HFFc6 (cell line): ENCODE results near the gene SPP1. TPM values are rescaled to one million over a fixed set of nuclear protein-coding genes. Genes with fewer than 3 reads are reported as not detected.

ENCODE experiments used
- DNase-seq: peaks from one replicate; pipeline ENCODE4 v3.0.0-alpha.2; 2018
- H3K27ac Mint-ChIP-seq: 2 replicates; pipeline ENCODE4 v1.8.0; 2020; ENCODE audit warnings: mild to moderate bottlenecking, mixed read lengths
- H3K27me3 Mint-ChIP-seq: 2 replicates; pipeline ENCODE4 v1.8.0; 2021; ENCODE audit warnings: mild to moderate bottlenecking, moderate library complexity, mixed read lengths; ENCODE audit not compliant: insufficient read depth
- H3K36me3 Mint-ChIP-seq: 2 replicates; pipeline ENCODE4 v1.8.0; 2021; ENCODE audit warnings: low read depth, mixed read lengths
- H3K4me1 Mint-ChIP-seq: 2 replicates; pipeline ENCODE4 v1.8.0; 2020; ENCODE audit warnings: low read depth, mixed read lengths
- H3K4me3 Mint-ChIP-seq: 2 replicates; pipeline ENCODE4 v1.8.0; 2020; ENCODE audit warnings: mild to moderate bottlenecking, moderate library complexity, mixed read lengths
- H3K9me3 Mint-ChIP-seq: 2 replicates; pipeline ENCODE4 v1.8.0; 2020; ENCODE audit warnings: mild to moderate bottlenecking, mixed read lengths
- CTCF ChIP-seq: fragments of 200-600 bp; sonication (generic); IDR thresholded peaks from 2 replicates; pipeline ENCODE4 v1.5.0; 2021; ENCODE audit warnings: antibody characterized with exemption, mild to moderate bottlenecking
- total RNA-seq, 6 experiments: library from RNA; stranded (reverse); fragmentation: NEBNext Ultra II Directional; extraction: Animal tissue kit (Norgen Biotek cat#: 25700); gene quantifications; 2 replicates in 1 of 6; 3 replicates in 5 of 6; pipeline ENCODE4 v1.2.3, GENCODE V29; 2021

The SPP1 gene
- total RNA-seq, 6 experiments from 2014 or later, result 5.9 to 10.8 (median 7.1) TPM

- Mint-ChIP-seq H3K27ac (peak overlapping the region; percentile 96), H3K4me3 (peak overlapping the region; percentile 73), H3K27me3 (no peaks in the 10 kb centered on the region), H3K9me3 (no peaks in the 10 kb centered on the region), H3K36me3 (peaks cover under 1% of the 10 kb centered on the region; the same call in 1 of the 2 replicates), H3K4me1 (peaks cover 54% of the 10 kb centered on the region)
- no peak for TF ChIP-seq CTCF
- peak; percentile 48 for DNase-seq
Measured at GRCh38 chr4:88003261-88003660, 27.7 kb downstream of the SPP1 start.

GRCh38 chr4:88005076-88005475 lies 29.6 kb downstream of the SPP1 start:
- Mint-ChIP-seq H3K27ac (peak overlapping the region; percentile 96), H3K27me3 (no peaks in the 10 kb centered on the region), H3K9me3 (no peaks in the 10 kb centered on the region), H3K36me3 (peaks cover 12% of the 10 kb centered on the region), H3K4me3 (peak overlapping the region; percentile 87), H3K4me1 (peaks cover 54% of the 10 kb centered on the region)
- TF ChIP-seq CTCF, result no peak
- DNase-seq, result peak; percentile 72

GRCh38 chr4:88005946-88006345 lies 30.4 kb downstream of the SPP1 start:
- Mint-ChIP-seq H3K4me1 (peaks cover 63% of the 10 kb centered on the region), H3K27me3 (no peaks in the 10 kb centered on the region; the same call in 1 of the 2 replicates), H3K4me3 (peak overlapping the region; percentile 87), H3K36me3 (peaks cover 12% of the 10 kb centered on the region), H3K9me3 (no peaks in the 10 kb centered on the region), H3K27ac (peak overlapping the region; percentile 96)
- DNase-seq, result no peak
- no peak for TF ChIP-seq CTCF

GRCh38 chr4:88006956-88007303 lies 31.4 kb downstream of the SPP1 start:
- peaks cover 71% of the 10 kb centered on the region for H3K4me1 Mint-ChIP-seq
- H3K9me3 Mint-ChIP-seq, result no peaks in the 10 kb centered on the region
- H3K4me3 Mint-ChIP-seq, result peak overlapping the region; percentile 87
- no peak for DNase-seq
- H3K27me3 Mint-ChIP-seq, result no peaks in the 10 kb centered on the region; the same call in 1 of the 2 replicates
- peaks cover 12% of the 10 kb centered on the region for H3K36me3 Mint-ChIP-seq
- TF ChIP-seq CTCF, result no peak
- H3K27ac Mint-ChIP-seq, result peak overlapping the region; percentile 96

- H3K4me1 Mint-ChIP-seq, result peaks cover 71% of the 10 kb centered on the region
- DNase-seq, result peak; percentile 66
Measured at GRCh38 chr4:88007304-88008121, 32.0 kb downstream of the SPP1 start, which contains the start of gene PKD2. Gene PKD2, plus strand, starts transcription at chr4:88007635. Its CDS starts 99 bp downstream, at chr4:88007734.

More at GRCh38 chr4:88007304-88008121, 32.0 kb downstream of the SPP1 start, which contains the start of gene PKD2:
- Mint-ChIP-seq H3K27me3 (no peaks in the 10 kb centered on the region; the same call in 1 of the 2 replicates), H3K9me3 (no peaks in the 10 kb centered on the region), H3K27ac (peak within 1 kb of the TSS; percentile 96), H3K4me3 (peak within 1 kb of the TSS; percentile 91), H3K36me3 (peaks cover 12% of the 10 kb centered on the region)
- no peak for TF ChIP-seq CTCF
